ENCODE measurements around the gene CCM2. TPM values are rescaled to one million over a fixed set of nuclear protein-coding genes. Genes with fewer than 3 reads are reported as not detected.

The CCM2 gene
- total and polyA plus RNA-seq, 9 donors, result 16.2 to 34.6 (median 23.1) TPM

DNA sequence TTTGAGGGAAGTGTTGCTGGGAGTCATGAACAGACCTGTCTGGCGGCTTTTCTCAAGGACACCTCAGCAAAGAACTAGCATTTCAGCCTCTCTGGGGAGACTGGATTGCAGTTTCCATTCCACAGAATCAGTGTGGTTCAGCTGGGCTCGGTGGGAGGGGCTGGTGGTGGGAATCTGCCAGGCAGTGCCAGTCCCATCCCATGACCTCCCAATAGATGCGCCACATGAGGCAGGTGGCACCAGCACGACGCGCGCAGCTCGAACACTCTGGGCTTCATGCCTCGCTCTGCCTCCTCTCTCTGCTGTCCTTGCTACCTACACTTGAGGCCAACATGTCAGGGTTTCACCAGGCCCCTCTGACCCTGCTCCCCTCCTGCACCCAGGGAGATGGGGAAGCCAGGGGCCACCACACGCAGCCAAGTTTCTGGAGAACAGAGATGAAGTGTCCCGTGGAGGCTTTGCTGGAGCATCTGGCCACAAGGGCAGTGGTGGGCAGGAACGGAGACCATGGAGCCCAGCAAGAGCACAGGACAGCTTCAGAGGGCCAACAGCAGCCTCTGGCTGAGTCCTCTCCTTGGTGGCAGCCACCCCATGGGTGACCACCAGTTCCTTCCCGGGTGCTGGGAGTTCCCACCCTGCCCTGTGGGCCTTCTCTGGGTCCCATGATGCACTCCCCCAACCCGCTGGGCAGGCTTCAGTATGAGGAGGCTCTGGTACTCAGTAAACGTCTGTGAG, 86.5 kb downstream of the CCM2 start:
- H3K4me3 ChIP-seq, result no peak overlapping the region
- no peak overlapping the region for H3K27ac ChIP-seq
- no peak for TF ChIP-seq POLR2A (IDR thresholded peaks at IDR 0.05)
- no peak for TF ChIP-seq EP300 (IDR thresholded peaks at IDR 0.05)
- TF ChIP-seq, protein P1, sequence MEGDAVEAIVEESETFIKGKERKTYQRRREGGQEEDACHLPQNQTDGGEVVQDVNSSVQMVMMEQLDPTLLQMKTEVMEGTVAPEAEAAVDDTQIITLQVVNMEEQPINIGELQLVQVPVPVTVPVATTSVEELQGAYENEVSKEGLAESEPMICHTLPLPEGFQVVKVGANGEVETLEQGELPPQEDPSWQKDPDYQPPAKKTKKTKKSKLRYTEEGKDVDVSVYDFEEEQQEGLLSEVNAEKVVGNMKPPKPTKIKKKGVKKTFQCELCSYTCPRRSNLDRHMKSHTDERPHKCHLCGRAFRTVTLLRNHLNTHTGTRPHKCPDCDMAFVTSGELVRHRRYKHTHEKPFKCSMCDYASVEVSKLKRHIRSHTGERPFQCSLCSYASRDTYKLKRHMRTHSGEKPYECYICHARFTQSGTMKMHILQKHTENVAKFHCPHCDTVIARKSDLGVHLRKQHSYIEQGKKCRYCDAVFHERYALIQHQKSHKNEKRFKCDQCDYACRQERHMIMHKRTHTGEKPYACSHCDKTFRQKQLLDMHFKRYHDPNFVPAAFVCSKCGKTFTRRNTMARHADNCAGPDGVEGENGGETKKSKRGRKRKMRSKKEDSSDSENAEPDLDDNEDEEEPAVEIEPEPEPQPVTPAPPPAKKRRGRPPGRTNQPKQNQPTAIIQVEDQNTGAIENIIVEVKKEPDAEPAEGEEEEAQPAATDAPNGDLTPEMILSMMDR (IDR thresholded peaks at IDR 0.05), result no peak
- DNase-seq, result peak in 1 of 5 donors; percentile 31
- intact Hi-C loops (cut with DNase I), result no loop called here
- WGBS, 3 donors, result 81 to 90% (median 85%) methylated on average over 15 of the region's 15 CpGs
- no peaks in the 10 kb centered on the region for H3K36me3 ChIP-seq
- no peaks in the 10 kb centered on the region for H3K27me3 ChIP-seq
- no peaks in the 10 kb centered on the region for H3K9me3 ChIP-seq
- H3K4me1 ChIP-seq (ENCODE audit: insufficient read depth), result peaks cover 6% of the 10 kb centered on the region

DNA sequence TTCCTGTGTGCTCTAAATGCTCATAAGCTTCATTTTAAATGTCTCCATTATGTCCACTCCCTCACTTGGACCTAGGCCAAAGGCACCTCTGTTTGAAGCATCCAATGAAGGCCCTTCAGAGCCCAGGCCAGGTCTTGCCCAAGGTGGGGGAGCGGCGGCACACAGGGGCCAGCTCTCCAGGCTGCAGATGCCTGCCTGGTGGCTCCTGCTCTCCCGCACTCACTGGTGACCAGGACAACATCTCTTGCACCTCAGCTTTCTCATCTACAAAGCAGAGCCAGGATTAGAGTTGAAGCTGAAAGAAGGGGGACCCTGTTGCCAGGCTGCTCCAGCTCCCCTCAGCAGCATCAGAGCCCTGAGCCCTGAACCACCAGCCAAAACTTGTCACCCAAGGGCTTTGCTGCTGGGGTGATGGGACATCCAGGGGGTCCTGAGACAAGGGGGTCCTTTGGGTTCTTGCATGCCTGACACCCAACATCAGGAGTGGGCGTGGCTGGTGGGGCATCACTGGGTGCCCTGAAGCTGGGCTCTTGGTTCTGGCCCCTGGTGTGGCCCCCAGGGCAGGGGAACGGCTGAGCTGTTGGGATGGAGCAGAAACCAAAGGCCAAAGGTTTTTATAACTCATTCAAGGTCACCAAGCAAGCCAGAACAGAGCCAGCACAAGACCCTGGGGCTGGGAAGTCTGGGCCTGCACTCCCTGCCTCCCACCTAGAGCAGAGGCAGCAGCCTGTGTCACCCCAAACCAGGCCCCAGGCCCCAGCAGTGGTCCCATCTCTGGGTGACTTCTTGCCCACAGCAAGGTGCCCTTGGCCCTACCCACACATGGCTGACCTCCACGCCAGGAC, 87.5 kb downstream of the CCM2 start:
- no peaks in the 10 kb centered on the region for H3K9me3 ChIP-seq
- H3K27me3 ChIP-seq, result no peaks in the 10 kb centered on the region
- DNase-seq, result peak in 1 of 5 donors; percentile 39
- H3K4me3 ChIP-seq, result peak overlapping the region; percentile 51
- peaks cover 6% of the 10 kb centered on the region for H3K4me1 ChIP-seq (ENCODE audit: insufficient read depth)
- H3K27ac ChIP-seq, result peak overlapping the region; percentile 34 to 88
- TF ChIP-seq, protein P1 (IDR thresholded peaks at IDR 0.05), result no peak
- TF ChIP-seq EP300 (IDR thresholded peaks at IDR 0.05), result no peak
- no peak for TF ChIP-seq POLR2A (IDR thresholded peaks at IDR 0.05)
- intact Hi-C loops (cut with DNase I), result no loop called here
- no peaks in the 10 kb centered on the region for H3K36me3 ChIP-seq
- WGBS, 3 donors, result 83 to 88% (median 86%) methylated on average over 6 of the region's 6 CpGs

DNA sequence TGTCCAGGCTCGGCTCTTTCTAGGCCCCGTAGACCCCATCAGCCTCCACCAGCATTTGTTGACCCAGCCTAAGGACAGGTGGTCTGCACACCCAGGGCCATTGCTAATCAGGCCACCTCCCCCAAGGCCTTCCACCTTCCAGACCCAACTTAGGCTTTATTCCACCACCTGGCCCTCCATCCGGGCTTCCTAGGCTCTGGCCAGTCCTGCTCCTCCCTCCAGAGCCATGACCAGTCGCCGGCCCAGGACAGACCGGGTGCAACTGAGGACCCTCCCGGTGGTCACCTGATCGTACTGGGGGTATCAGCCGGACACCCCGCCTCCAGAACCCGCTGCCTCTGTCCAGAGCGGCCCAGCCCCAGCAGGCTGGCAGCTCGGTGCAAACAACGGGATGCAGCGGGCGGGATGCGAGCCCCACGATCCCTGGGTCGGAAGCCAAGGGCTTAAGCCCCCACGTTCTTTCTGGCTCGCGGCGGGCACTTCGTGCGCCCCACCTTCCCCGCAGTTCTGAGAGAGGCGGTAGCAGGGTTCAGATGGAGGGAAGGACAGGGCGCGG, 88.2 kb downstream of the CCM2 start:
- Histone ChIP-seq H3K36me3 (no peaks in the 10 kb centered on the region), H3K27ac (peak overlapping the region; percentile 70 to 88), H3K27me3 (no peaks in the 10 kb centered on the region), H3K9me3 (no peaks in the 10 kb centered on the region), H3K4me3 (peak overlapping the region; percentile 51), H3K4me1 (ENCODE audit: insufficient read depth) (peaks cover 6% of the 10 kb centered on the region)
- intact Hi-C loops (cut with DNase I), result no loop called here
- TF ChIP-seq, protein P1 (IDR thresholded peaks at IDR 0.05), result no peak
- TF ChIP-seq POLR2A (IDR thresholded peaks at IDR 0.05) (no peak), EP300 (IDR thresholded peaks at IDR 0.05) (no peak)
- peak in 3 of 5 donors; percentile 33 to 56 (median 52) for DNase-seq
- 14 to 16% (median 15%) methylated on average over 16 to 29 of the region's 29 CpGs for WGBS, 3 donors

DNA sequence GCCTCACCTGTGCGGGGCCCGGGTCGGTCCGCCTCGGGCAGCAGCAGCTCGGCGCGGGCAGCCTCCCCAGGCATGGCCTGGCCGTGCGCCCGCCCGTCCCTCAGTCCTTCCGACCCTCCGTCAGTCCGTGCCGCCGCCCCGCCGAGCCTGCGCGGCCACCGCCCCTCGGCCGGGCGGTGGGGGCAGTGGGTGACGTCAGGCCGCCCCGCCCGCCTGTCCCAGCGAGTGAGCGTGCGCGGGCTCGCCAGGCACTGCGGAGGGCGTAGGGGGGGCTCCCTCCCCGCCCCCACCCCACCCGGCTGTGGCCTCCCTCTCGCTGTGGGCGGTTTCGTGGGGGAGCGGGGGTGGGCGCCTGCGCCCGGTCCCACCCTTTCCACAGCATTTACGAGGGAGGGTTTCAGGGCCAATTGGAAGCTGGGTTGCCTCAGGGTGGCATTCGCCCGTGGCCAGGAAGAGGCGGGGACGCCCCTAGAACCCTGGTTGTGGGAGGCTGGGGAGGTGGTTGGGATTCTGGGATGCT, 88.9 kb downstream of the CCM2 start, which contains the start of gene NACAD:
TSS of gene NACAD (minus strand) at position 149 of the 520 bp plus-strand sequence. CDS start at position 74, 75 bp downstream.
- DNase-seq, result peak; percentile 71 to 83 (median 79)
- intact Hi-C loops (cut with DNase I), result no loop called here

More for the DNA sequence above, 88.9 kb downstream of the CCM2 start, which contains the start of gene NACAD:
- 0 to 1% (median 0%) methylated on average over 10 to 50 of the region's 50 CpGs for WGBS, 3 donors
- no peaks in the 10 kb centered on the region for H3K27me3 ChIP-seq
- H3K36me3 ChIP-seq, result no peaks in the 10 kb centered on the region
- TF ChIP-seq POLR2A (IDR thresholded peaks at IDR 0.05), result peak; percentile 39
- TF ChIP-seq, protein P1 (IDR thresholded peaks at IDR 0.05), result no peak
- H3K4me1 ChIP-seq (ENCODE audit: insufficient read depth), result peaks cover 6% of the 10 kb centered on the region
- peak within 1 kb of the TSS; percentile 70 to 88 for H3K27ac ChIP-seq
- H3K4me3 ChIP-seq, result peak within 1 kb of the TSS; percentile 51
- no peaks in the 10 kb centered on the region for H3K9me3 ChIP-seq

Measured in ovary (tissue), 9 donors.